Ishikawa (cell line): ENCODE results near the gene ZEB2.

Source experiments
- CEBPB ChIP-seq: IDR thresholded peaks from 2 replicates; pipeline ENCODE4 v1.6.1; 2012
- CREB1 ChIP-seq: IDR thresholded peaks from 2 replicates; pipeline ENCODE4 v1.6.1; 2012; ENCODE audit warnings: low read depth
- EP300 ChIP-seq: IDR thresholded peaks from 2 replicates; pipeline ENCODE4 v1.6.1; 2012; ENCODE audit warnings: borderline replicate concordance
- FOXM1 ChIP-seq: IDR thresholded peaks from 2 replicates; pipeline ENCODE4 v1.6.1; 2012; ENCODE audit warnings: low read depth, borderline replicate concordance
- NFIC ChIP-seq: IDR thresholded peaks from 2 replicates; pipeline ENCODE4 v1.6.1; 2012
- RAD21 ChIP-seq: IDR thresholded peaks from 2 replicates; pipeline ENCODE4 v1.6.1; 2012; ENCODE audit warnings: low read depth
- TAF1 ChIP-seq: IDR thresholded peaks from 2 replicates; pipeline ENCODE4 v1.6.1; 2012; ENCODE audit warnings: low read depth, mild to moderate bottlenecking
- TCF12 ChIP-seq: IDR thresholded peaks from 2 replicates; pipeline ENCODE4 v1.6.1; 2012; ENCODE audit warnings: low read depth
- TEAD4 ChIP-seq: IDR thresholded peaks from 2 replicates; pipeline ENCODE4 v1.6.1; 2012
- YY1 ChIP-seq: IDR thresholded peaks from 2 replicates; pipeline ENCODE4 v1.6.1; 2012; ENCODE audit warnings: low read depth
- ZBTB7A ChIP-seq: IDR thresholded peaks from 2 replicates; pipeline ENCODE4 v1.6.1; 2012; ENCODE audit warnings: low read depth
- TF ChIP-seq, protein P1 (sequence below): IDR thresholded peaks from 2 replicates; pipeline ENCODE4 v1.6.1; 2012; ENCODE audit warnings: low read depth, mild to moderate bottlenecking
- TF ChIP-seq, protein P2 (sequence below): IDR thresholded peaks from 2 replicates; pipeline ENCODE4 v1.6.1; 2012
- TF ChIP-seq, protein P3 (sequence below): IDR thresholded peaks from 2 replicates; pipeline ENCODE4 v1.6.1; 2012

DNA sequence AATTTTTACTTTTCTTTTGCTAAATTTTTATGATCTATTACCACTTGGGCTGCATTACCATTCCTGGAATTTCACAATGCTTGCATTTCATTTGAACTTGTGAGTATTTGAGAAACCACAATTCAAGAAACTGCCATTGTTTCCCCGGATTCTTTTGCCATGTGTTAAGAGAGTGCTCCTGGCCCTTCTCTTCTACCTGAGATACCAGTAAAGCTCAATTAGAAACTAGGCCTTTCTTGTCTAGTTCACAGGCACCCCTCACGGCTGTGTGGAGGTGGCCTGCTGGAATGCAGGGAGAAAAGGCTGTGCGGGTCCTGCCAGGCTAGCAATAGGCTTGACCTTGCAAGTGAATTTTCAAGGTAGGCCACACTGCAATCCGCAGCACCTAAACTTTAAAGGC lies 40.8 kb downstream of the ZEB2 start:
- TF ChIP-seq EP300: no peak
- TF ChIP-seq FOXM1: no peak
- TF ChIP-seq TAF1: no peak
- TF ChIP-seq CREB1: no peak
- TF ChIP-seq, protein P1, sequence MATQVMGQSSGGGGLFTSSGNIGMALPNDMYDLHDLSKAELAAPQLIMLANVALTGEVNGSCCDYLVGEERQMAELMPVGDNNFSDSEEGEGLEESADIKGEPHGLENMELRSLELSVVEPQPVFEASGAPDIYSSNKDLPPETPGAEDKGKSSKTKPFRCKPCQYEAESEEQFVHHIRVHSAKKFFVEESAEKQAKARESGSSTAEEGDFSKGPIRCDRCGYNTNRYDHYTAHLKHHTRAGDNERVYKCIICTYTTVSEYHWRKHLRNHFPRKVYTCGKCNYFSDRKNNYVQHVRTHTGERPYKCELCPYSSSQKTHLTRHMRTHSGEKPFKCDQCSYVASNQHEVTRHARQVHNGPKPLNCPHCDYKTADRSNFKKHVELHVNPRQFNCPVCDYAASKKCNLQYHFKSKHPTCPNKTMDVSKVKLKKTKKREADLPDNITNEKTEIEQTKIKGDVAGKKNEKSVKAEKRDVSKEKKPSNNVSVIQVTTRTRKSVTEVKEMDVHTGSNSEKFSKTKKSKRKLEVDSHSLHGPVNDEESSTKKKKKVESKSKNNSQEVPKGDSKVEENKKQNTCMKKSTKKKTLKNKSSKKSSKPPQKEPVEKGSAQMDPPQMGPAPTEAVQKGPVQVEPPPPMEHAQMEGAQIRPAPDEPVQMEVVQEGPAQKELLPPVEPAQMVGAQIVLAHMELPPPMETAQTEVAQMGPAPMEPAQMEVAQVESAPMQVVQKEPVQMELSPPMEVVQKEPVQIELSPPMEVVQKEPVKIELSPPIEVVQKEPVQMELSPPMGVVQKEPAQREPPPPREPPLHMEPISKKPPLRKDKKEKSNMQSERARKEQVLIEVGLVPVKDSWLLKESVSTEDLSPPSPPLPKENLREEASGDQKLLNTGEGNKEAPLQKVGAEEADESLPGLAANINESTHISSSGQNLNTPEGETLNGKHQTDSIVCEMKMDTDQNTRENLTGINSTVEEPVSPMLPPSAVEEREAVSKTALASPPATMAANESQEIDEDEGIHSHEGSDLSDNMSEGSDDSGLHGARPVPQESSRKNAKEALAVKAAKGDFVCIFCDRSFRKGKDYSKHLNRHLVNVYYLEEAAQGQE: no peak
- peak; percentile 50; the same call in 1 of the 2 replicates for TF ChIP-seq TEAD4
- TF ChIP-seq, protein P2, sequence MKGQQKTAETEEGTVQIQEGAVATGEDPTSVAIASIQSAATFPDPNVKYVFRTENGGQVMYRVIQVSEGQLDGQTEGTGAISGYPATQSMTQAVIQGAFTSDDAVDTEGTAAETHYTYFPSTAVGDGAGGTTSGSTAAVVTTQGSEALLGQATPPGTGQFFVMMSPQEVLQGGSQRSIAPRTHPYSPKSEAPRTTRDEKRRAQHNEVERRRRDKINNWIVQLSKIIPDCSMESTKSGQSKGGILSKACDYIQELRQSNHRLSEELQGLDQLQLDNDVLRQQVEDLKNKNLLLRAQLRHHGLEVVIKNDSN: no peak
- no peak for TF ChIP-seq NFIC
- TF ChIP-seq YY1: no peak
- TF ChIP-seq RAD21: no peak
- TF ChIP-seq TCF12: no peak
- TF ChIP-seq, protein P3, sequence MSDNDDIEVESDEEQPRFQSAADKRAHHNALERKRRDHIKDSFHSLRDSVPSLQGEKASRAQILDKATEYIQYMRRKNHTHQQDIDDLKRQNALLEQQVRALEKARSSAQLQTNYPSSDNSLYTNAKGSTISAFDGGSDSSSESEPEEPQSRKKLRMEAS: no peak
- no peak for TF ChIP-seq CEBPB
- TF ChIP-seq ZBTB7A: no peak
